T-cell (primary cell): Measurements from ENCODE around the gene DHX35. TPM values are rescaled to one million over a fixed set of nuclear protein-coding genes. Genes with fewer than 3 reads are reported as not detected.

Source experiments
- ATAC-seq, 4 experiments: fragments of 200-7000 bp in 3 of 4; fragments of 150-1000 bp in 1 of 4; cut with Tn5 transposase; replicated peaks in 1 of 4; 1 replicate in 3 of 4; 2 replicates in 1 of 4; pipeline ENCODE4 v1.10.0; 2021; ENCODE audit warnings: moderate library complexity in 3 of 4, mild to moderate bottlenecking in 2 of 4, moderate number of reproducible peaks in 1 of 4
- CTCF ChIA-PET, 2 donors: fragments of 300-600 bp; sonication (Branson Sonifier 250); formaldehyde crosslinking; loops; one replicate each; lab custom pipeline; 2022; ENCODE audit warnings: antibody characterized with exemption in 2 of 2; lab: Charles Lee
- POLR2A ChIA-PET, 2 donors: fragments of 300-600 bp; sonication (Branson Sonifier 250); formaldehyde crosslinking; loops; one replicate each; lab custom pipeline; 2022; ENCODE audit warnings: antibody characterized with exemption in 2 of 2; lab: Charles Lee
- DNase-seq, 35 experiments: peaks; one replicate each; pipeline versions ENCODE4 v3.0.0 to v3.0.0-alpha.2; 2013 to 2023
- H3K27ac ChIP-seq: one replicate; pipeline ENCODE4 v1.5.1; 2013; ENCODE audit warnings: low read length
- H3K27me3 ChIP-seq, 2 experiments: replicated peaks in 1 of 2; 1 replicate in 1 of 2; 2 replicates in 1 of 2; pipeline versions ENCODE4 v1.6.1 to v1.7.0; 2013; ENCODE audit warnings: low read length in 1 of 2, mixed read lengths in 1 of 2; ENCODE audit not compliant: control insufficient read depth in 2 of 2, insufficient read depth in 2 of 2; ENCODE audit errors: extremely low read depth in 1 of 2
- H3K36me3 ChIP-seq, 2 donors: 1 replicate in 1 of 2; 2 replicates in 1 of 2; pipeline versions ENCODE4 v1.6.1 to v1.7.0; 2013; ENCODE audit warnings: low read length in 1 of 2; ENCODE audit not compliant: control insufficient read depth in 2 of 2, insufficient read depth in 1 of 2; ENCODE audit errors: extremely low read depth in 1 of 2
- H3K4me1 ChIP-seq, 2 experiments: 1 replicate in 1 of 2; 2 replicates in 1 of 2; pipeline versions ENCODE4 v1.6.1 to v1.7.0; 2013; ENCODE audit warnings: low read length in 2 of 2, mixed read lengths in 1 of 2; ENCODE audit not compliant: insufficient read depth in 2 of 2, control insufficient read depth in 1 of 2; ENCODE audit errors: extremely low read depth in 1 of 2
- H3K4me3 ChIP-seq, 2 donors: 1 replicate in 1 of 2; 2 replicates in 1 of 2; pipeline versions ENCODE4 v1.5.1 to v1.7.0; 2013; ENCODE audit warnings: mild to moderate bottlenecking in 2 of 2, low read length in 1 of 2, moderate library complexity in 1 of 2; ENCODE audit not compliant: control insufficient read depth in 1 of 2; ENCODE audit errors: extremely low read depth in 1 of 2
- H3K9me3 ChIP-seq: 2 replicates; pipeline ENCODE4 v1.7.0; 2013
- H3K27ac Mint-ChIP-seq, 2 donors: one replicate each; pipeline ENCODE4 v1.8.0; 2020 to 2021; ENCODE audit warnings: mild to moderate bottlenecking in 2 of 2, mixed read lengths in 2 of 2
- H3K27me3 Mint-ChIP-seq, 2 donors: one replicate each; pipeline ENCODE4 v1.8.0; 2021 to 2022; ENCODE audit warnings: mixed read lengths in 2 of 2
- H3K36me3 Mint-ChIP-seq: one replicate; pipeline ENCODE4 v1.8.0; 2021; ENCODE audit warnings: mixed read lengths
- H3K4me1 Mint-ChIP-seq, 3 donors: one replicate each; pipeline ENCODE4 v1.8.0; 2020 to 2022; ENCODE audit warnings: mixed read lengths in 3 of 3, mild to moderate bottlenecking in 1 of 3
- H3K4me3 Mint-ChIP-seq, 3 donors: one replicate each; pipeline ENCODE4 v1.8.0; 2020 to 2022; ENCODE audit warnings: mild to moderate bottlenecking in 3 of 3, mixed read lengths in 3 of 3, moderate library complexity in 3 of 3
- H3K9me3 Mint-ChIP-seq, 3 donors: one replicate each; pipeline ENCODE4 v1.8.0; 2020 to 2022; ENCODE audit warnings: mixed read lengths in 3 of 3
- WGBS: methylation state at CpG from one replicate; pipeline ENCODE4 v1.1.5; 2013; ENCODE audit warnings: missing lambda C conversion rate; ENCODE audit not compliant: insufficient coverage; 5-methylcytosine and 5-hydroxymethylcytosine counted together
- total RNA-seq, 35 experiments: library from RNA in 6 of 35; stranded (reverse) in 6 of 35; fragments of 120-200 nt in 1 of 35; gene quantifications; one replicate each; pipeline versions ENCODE4 v1.2.1 to v1.2.4 and lab custom pipeline; 2013 to 2026

DHX35 gene
- total RNA-seq, 5 donors from 2014 or later (not counting 1 experiment from before 2014, with no cell fraction given): 8.6 to 11.5 (median 11.2) TPM

DNA sequence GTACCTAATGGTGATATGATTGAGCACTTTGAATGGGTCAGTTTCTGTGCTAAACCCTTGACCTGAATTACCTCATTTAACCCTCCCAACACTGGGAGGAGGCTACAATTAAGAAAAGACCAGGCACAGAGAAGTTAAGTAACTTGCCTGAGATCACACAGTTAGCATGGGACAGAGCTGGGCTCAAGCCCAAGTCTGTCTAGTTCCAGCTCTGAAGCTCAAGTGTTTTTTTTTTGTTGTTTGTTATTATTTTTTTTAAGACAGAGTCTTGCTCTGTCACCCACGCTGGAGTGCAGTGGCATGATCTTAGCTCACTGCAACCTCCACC is 31.9 kb upstream of the DHX35 start:
- DNase-seq: no peak
- H3K4me1 Mint-ChIP-seq: peaks cover 23 to 26% (median 25%) of the 10 kb centered on the region in 3 donors
- Histone ChIP-seq H3K4me3 (no peak overlapping the region), H3K36me3 (no peaks in the 10 kb centered on the region), H3K27me3 (peaks cover 0 to 4% of the 10 kb centered on the region in 2 experiments), H3K4me1 (peaks cover 0 to 38% of the 10 kb centered on the region in 2 experiments), H3K9me3 (no peaks in the 10 kb centered on the region), H3K27ac (no peak overlapping the region)
- H3K36me3 Mint-ChIP-seq: no peaks in the 10 kb centered on the region
- ChIA-PET CTCF (interaction anchor here (0.6 to 1.5 kb wide), 2 partner anchors 94 to 146 kb away, joined by 3 to 4 read pairs; no protein-coding TSS in a partner anchor), POLR2A (interaction anchor here in 1 of 2 donors (0.6 kb wide), 1 partner anchor 64 kb away, joined by 3 read pairs; no protein-coding TSS in a partner anchor)
- no CpG with 5 or more reads among the region's 1 CpG for WGBS
- H3K27ac Mint-ChIP-seq: no peak overlapping the region
- no peaks in the 10 kb centered on the region for H3K27me3 Mint-ChIP-seq
- H3K9me3 Mint-ChIP-seq: no peaks in the 10 kb centered on the region
- H3K4me3 Mint-ChIP-seq: no peak overlapping the region
- ATAC-seq: no peak

DNA sequence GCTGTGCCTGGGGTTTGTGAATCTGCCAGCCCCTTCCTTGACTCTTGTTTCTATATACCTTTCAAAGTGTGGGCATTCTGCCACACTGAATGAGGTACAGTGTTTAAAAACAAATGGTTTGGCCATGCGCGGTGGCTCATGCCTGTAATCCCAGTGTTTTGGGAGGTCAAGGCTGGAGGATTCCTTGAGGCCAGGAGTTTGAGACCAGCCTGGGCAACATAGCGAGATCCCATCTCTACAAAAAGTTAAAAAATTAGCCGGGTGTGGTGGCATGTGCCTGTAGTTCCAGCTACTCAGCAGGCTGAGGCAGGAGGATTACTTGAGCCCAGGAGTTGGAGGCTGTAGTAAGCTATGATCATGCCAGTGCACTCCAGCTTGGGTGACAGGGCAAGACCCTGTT is 30.2 kb upstream of the DHX35 start:
- no peaks in the 10 kb centered on the region for H3K9me3 ChIP-seq
- H3K4me3 ChIP-seq: no peak overlapping the region
- no peak overlapping the region for H3K27ac ChIP-seq
- Mint-ChIP-seq H3K4me1 (peaks cover 19 to 20% (median 20%) of the 10 kb centered on the region in 3 donors), H3K36me3 (no peaks in the 10 kb centered on the region), H3K27ac (no peak overlapping the region), H3K4me3 (no peak overlapping the region), H3K9me3 (no peaks in the 10 kb centered on the region), H3K27me3 (no peaks in the 10 kb centered on the region)
- H3K36me3 ChIP-seq: no peaks in the 10 kb centered on the region
- POLR2A ChIA-PET: no interaction called here
- DNase-seq (no peak), ATAC-seq (no peak)
- 96% methylated on average over 4 of the region's 4 CpGs for WGBS
- peaks cover 0 to 4% of the 10 kb centered on the region in 2 experiments for H3K27me3 ChIP-seq
- peaks cover 0 to 28% of the 10 kb centered on the region in 2 experiments for H3K4me1 ChIP-seq
- CTCF ChIA-PET: no interaction called here

DNA sequence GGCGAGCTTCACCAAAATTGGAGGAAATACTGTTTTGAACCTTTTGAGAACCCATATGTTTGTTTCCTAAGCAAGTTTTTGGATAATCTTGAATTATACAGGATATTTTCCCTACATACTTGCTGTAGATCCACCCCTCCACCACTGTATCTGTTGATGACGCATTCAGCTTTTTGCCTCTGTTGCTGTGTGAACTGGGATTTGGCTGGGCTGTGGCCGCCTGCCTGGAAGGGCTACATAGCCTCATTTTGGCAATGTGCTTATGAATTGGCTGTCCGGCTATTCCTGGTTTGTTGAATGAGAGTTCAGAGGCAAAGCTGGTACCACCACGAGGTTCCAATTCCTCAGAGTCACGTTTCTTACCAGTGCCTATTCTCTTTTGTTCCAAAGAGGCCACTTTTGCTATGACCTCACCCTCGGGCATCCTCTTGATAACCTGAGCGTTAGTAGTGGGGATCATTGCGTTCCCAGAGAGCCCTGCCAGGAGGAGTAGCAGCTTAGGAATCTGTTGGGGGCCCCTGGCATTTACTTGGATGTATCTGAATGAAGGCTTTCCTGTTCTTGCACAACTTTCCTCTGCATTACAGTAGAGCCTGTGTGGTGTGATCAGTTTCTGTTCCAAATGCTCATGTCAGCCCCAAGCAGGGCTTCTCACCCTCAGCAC is 29.6 kb upstream of the DHX35 start:
- Histone ChIP-seq H3K4me1 (peaks cover 0 to 22% of the 10 kb centered on the region in 2 experiments), H3K4me3 (no peak overlapping the region), H3K27me3 (peaks cover 0 to 4% of the 10 kb centered on the region in 2 experiments), H3K36me3 (no peaks in the 10 kb centered on the region), H3K27ac (no peak overlapping the region), H3K9me3 (no peaks in the 10 kb centered on the region)
- H3K36me3 Mint-ChIP-seq: no peaks in the 10 kb centered on the region
- H3K4me1 Mint-ChIP-seq: peaks cover 16 to 18% (median 17%) of the 10 kb centered on the region in 3 donors
- H3K27me3 Mint-ChIP-seq: no peaks in the 10 kb centered on the region
- H3K27ac Mint-ChIP-seq: no peak overlapping the region
- DNase-seq: no peak
- POLR2A ChIA-PET: no interaction called here
- 100% methylated on average over 1 of the region's 9 CpGs for WGBS
- CTCF ChIA-PET: no interaction called here
- H3K9me3 Mint-ChIP-seq: no peaks in the 10 kb centered on the region
- ATAC-seq: no peak
- H3K4me3 Mint-ChIP-seq: no peak overlapping the region

DNA sequence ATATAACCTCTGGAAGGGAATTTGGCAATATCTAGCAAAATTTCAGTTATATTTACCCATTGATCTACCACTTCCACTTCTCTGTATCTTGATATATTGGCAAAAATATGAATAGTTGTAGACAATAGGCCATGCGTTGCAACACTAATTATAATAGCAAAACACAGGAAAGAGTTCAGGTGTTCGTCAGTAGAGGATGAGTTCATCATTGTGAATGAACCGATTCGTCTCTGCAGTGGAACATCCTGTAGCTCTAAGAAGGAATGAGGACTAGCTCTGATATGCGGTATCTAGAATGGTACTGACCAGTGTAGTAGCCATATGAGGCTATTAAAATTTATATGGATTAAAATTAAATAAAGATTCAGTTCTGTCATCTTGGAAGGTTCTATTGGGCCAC is 27.6 kb upstream of the DHX35 start:
- no peaks in the 10 kb centered on the region for H3K9me3 Mint-ChIP-seq
- H3K36me3 Mint-ChIP-seq: no peaks in the 10 kb centered on the region
- 100% methylated on average over 3 of the region's 5 CpGs for WGBS

DNA sequence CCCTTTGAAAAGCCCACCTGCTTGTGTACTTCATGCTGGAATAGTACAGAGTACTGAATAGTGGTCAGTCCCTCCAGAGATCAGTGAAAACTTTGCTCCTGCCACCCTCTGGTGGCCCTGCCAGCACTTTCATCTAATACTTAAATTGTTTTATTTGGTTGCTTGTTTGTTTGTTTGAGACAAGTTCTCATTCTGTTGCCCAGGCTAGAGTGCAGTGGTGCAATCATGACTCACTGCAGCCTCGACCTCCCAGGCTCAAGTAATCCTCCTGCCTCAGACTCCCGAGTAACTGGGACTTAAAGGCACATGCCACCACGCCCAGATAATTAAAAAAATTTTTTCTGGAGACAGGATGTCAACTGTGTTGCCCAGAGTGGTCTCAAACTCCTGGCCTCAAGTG is 26.9 kb upstream of the DHX35 start:
- H3K27me3 Mint-ChIP-seq: no peaks in the 10 kb centered on the region
- H3K4me1 ChIP-seq: peaks cover 0 to 1% of the 10 kb centered on the region in 2 experiments
- no peak for DNase-seq
- whole genome bisulfite sequencing: 100% methylated on average over 2 of the region's 3 CpGs
- no peak overlapping the region for H3K27ac ChIP-seq
- H3K9me3 Mint-ChIP-seq: no peaks in the 10 kb centered on the region
- H3K4me3 ChIP-seq: no peak overlapping the region
- H3K36me3 ChIP-seq: no peaks in the 10 kb centered on the region
- H3K36me3 Mint-ChIP-seq: no peaks in the 10 kb centered on the region
- H3K27me3 ChIP-seq: no peaks in the 10 kb centered on the region
- POLR2A ChIA-PET: no interaction called here
- ATAC-seq: no peak
- CTCF ChIA-PET: no interaction called here
- no peaks in the 10 kb centered on the region for H3K4me1 Mint-ChIP-seq
- H3K9me3 ChIP-seq: no peaks in the 10 kb centered on the region
- no peak overlapping the region for H3K27ac Mint-ChIP-seq
- H3K4me3 Mint-ChIP-seq: no peak overlapping the region

More for the DNA sequence above, 27.6 kb upstream of the DHX35 start:
- ChIA-PET POLR2A (interaction anchor here in 1 of 2 donors (0.8 kb wide), 1 partner anchor 42 kb away, joined by 4 read pairs; no protein-coding TSS in a partner anchor), CTCF (interaction anchor here in 1 of 2 donors (0.7 kb wide), 2 partner anchors 440 to 506 kb away, joined by 3 to 5 read pairs; no protein-coding TSS in a partner anchor)
- no peaks in the 10 kb centered on the region for H3K36me3 ChIP-seq
- no peak for DNase-seq
- H3K4me3 Mint-ChIP-seq: no peak overlapping the region
- no peak overlapping the region for H3K4me3 ChIP-seq
- no peaks in the 10 kb centered on the region for H3K9me3 ChIP-seq
- peaks cover 0 to 9% of the 10 kb centered on the region in 2 experiments for H3K4me1 ChIP-seq
- H3K27me3 Mint-ChIP-seq: no peaks in the 10 kb centered on the region
- H3K27ac ChIP-seq: no peak overlapping the region
- ATAC-seq: no peak
- no peak overlapping the region for H3K27ac Mint-ChIP-seq
- peaks cover 5 to 6% (median 6%) of the 10 kb centered on the region in 3 donors for H3K4me1 Mint-ChIP-seq
- H3K27me3 ChIP-seq: no peaks in the 10 kb centered on the region

DNA sequence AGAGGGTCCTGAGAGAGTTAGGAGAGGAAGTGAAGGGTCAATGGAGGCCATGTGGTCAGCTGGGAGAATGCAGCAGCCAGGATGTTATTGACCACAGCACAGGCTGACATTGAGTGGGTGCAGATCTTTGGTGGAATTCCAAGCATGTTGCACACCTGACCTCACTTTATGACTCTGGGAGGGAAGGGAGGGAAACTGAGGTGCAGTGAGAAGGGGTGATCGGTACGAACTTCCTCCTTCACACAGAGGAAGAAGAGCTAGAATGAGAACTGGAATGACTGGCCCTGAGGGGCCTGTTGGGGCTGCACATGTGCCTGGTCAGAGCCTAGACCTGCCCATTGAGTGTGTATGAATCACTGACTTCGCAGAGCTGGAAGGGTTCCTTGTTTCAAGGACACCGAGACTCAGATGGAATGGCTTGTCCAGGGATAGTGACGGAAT is 26.2 kb upstream of the DHX35 start:
- CTCF ChIA-PET: no interaction called here

More for the DNA sequence above, 26.2 kb upstream of the DHX35 start:
- POLR2A ChIA-PET: no interaction called here
- WGBS: 100% methylated on average over 2 of the region's 5 CpGs
- ATAC-seq: no peak
- H3K27me3 ChIP-seq: no peaks in the 10 kb centered on the region
- Mint-ChIP-seq H3K36me3 (no peaks in the 10 kb centered on the region), H3K27me3 (no peaks in the 10 kb centered on the region), H3K4me3 (no peak overlapping the region), H3K4me1 (no peaks in the 10 kb centered on the region), H3K9me3 (no peaks in the 10 kb centered on the region), H3K27ac (no peak overlapping the region)
- H3K36me3 ChIP-seq: no peaks in the 10 kb centered on the region
- no peak for DNase-seq
- H3K27ac ChIP-seq: no peak overlapping the region
- no peaks in the 10 kb centered on the region for H3K4me1 ChIP-seq
- H3K9me3 ChIP-seq: no peaks in the 10 kb centered on the region
- H3K4me3 ChIP-seq: no peak overlapping the region
